HTR-8/SVneo (cell line): Measurements from ENCODE around the gene KRTAP2-1.
"Not testable (repeated sequence)": the region's sequence is repeated elsewhere in the genome, so short reads cannot be mapped to it uniquely, and the experiment has no call there.

Source experiments
- DNase-seq: peaks from one replicate; pipeline ENCODE4 v3.0.0; 2011; ENCODE audit warnings: low spot score, mixed read lengths; ENCODE audit not compliant: insufficient read length
- FAIRE-seq: peaks from 2 replicates; lab custom pipeline; 2011; peaks lifted over from hg19 to GRCh38; lab: Jason Lieb, UNC

Gene KRTAP2-1

DNA sequence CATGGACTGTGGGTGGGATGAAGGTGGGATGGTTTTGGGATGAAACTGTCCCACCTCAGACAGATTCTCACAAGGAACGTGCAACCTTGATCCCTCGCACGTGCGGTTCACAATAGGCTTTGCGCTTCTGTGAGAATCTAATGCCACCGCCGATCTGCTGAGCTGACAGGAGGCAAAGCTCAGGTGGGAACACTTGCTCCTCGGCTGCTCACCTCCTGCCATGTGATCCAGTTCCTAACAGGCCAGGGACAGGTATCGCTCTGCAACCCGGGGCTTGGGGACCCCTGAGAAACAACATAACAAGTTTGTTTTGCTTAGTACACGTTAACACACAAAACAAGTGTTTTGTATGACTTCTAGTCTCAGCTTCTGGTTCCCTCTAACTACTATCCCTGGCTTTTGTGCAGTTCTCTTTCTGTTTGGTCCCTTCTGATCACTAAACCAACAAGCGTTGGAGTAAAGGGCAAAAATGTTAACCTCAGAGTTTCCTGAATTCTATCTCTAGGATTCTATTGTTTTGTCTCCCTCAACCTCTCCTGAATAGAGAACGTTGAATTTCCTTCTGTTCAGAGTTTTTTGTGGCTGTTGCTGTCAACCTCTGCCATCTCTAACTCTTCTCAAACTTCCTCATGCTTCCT, 30.4 kb downstream of the KRTAP2-1 start:
- FAIRE-seq, result peak; percentile 58
- DNase-seq, result no peak

DNA sequence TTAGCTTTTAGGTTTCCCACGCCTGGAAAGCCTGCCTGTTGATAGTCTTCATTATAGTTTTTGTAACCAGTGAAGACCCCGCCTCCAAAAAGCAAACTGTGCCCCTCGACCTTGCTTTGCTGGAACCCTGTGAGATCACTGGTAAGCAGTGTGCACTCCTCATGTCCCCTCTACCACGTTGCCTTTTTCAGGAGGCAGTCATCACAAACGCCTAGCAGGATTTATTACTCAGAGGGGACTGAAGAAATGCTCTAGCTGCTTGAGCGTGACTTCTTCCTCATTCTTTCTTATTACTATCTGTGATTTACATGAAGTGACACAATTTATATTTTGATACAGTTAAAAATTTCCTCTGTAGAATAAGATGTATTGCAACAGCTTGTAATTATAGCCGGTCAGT, 31.7 kb downstream of the KRTAP2-1 start:
- FAIRE-seq (peak; percentile 16), DNase-seq (no peak)

DNA sequence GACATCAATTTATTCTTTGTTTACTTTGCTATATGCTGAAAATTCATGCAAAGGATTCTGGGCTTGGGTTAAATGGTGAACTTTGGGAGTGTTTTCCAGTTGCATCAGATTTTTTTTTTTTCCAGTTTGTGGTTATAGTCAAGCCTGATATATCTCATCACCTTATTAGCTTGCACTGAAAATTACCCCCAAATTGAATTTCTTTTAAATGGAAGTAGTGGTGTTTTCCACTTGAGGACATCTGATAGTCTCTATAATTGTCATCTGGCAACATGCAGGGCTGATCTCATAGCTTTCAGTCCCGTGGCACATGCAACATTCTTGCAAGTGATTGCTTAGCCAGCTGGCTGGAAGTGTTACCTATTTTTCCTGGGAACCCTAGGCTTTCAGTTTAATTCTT, 33.5 kb downstream of the KRTAP2-1 start:
- peak; percentile 9 for FAIRE-seq
- DNase-seq, result no peak

DNA sequence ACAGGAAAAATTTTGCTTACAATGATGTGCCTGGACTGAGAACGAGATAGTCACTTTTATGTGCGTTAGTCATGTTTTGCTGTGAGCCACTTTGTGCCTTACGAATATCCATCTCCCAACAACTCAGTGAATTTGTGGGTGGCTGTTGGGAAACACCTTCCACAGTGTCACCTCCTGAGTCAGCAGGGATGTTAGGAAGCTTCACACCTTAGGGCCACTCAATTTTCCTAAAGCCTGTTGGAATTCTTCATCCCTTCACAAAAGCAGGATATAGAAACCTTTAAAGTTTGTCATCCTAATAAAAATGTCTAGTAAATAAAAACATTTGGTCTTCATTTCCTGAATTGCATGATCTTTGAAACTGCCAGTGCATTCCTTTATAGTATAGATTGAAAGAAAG, 33.9 kb downstream of the KRTAP2-1 start:
- DNase-seq, result no peak
- peak; percentile 93 for FAIRE-seq

DNA sequence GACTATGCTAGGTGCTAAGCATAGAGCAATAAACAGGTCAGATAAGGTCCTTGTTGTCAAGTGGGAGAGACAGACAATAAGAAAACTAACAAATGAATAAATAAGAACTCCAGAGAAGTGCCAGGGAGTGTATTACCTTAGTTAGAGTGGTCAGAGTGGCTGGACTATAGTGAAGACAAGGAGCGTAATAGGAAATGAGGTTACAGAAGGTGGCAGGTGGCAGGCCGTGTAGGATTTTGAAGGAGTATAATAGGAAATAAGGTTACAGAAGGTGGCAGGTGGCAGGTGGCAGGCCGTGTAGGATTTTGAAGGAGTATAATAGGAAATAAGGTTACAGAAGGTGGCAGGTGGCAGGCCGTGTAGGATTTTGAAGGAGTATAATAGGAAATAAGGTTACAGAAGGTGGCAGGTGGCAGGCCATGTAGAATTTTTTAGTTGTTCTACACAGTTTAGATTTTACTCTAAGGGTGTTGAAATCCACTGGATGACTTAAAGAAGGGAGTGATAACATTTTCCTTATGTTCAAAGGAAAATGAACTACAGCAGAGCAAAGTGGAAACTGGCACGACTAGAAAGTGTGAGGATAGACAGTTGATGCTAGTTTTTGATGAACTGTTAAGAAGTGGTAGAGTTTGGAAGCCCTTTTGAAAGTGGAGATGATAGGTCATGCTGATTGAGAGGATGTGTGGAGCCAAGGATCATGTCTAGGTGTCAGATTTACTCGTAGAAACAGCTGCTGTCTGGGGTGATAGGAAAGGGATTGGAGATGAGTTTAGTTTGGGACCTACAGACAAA, 34.6 kb downstream of the KRTAP2-1 start:
- DNase-seq, result no peak
- no peak for FAIRE-seq

DNA sequence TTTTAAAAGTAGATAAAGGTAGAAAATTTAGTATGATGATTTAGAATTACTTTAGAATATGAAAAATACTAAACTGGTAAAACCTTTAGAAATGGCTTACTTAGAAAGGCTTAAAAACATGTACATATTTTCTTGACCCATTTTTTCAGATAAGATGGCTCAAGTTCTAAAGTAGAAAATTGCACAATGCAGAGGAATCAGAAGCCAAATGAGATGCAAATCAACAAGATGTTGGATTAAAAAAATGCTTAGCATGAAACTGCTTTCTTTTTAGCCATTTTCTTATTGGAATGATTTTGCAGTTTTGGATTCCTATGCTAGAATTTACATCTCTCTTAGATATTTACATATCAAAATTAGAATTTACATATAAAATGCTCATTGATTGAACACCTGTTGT, 36.7 kb downstream of the KRTAP2-1 start:
- FAIRE-seq (no peak), DNase-seq (no peak)

DNA sequence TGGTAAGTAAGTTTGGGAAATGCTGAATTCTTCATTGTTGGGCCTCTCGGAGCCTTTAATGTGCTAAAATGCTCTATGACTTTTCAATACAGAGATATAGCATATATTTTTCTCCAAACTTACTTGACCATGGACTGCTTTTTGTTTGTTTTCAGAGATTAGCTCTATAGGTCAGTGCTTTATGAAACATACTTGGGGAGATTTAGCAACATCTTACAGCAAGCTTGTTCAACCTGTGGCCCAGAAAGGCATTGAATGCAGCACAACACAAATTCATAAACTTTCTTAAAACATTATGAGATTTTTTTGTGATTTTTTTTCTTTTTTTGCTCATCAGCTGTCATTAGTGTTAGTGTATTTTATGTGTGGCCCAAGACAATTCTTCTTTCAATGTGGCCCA, 37.2 kb downstream of the KRTAP2-1 start:
- DNase-seq (no peak), FAIRE-seq (no peak)

DNA sequence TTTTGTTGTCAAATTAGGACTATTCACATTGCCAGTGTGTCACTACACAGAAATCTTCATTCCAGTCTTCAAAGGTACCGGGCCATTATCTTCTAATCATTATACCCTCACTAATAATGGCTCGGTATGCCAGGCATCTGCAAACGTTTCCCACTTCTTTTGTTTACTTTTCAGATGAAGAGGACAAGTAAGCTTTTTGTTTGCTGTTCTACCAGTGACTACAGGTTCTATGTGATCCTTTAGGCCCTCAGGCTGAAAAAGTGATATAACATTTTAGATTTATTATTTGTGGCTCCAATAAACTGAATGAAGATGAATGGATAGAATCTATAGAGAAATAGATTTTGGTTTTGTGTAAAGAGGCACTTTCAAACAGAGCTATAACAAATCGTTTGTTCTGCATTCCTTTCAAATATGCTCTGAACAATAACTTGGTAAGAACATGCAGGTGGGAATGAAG, 37.8 kb downstream of the KRTAP2-1 start:
- FAIRE-seq (no peak), DNase-seq (no peak)

DNA sequence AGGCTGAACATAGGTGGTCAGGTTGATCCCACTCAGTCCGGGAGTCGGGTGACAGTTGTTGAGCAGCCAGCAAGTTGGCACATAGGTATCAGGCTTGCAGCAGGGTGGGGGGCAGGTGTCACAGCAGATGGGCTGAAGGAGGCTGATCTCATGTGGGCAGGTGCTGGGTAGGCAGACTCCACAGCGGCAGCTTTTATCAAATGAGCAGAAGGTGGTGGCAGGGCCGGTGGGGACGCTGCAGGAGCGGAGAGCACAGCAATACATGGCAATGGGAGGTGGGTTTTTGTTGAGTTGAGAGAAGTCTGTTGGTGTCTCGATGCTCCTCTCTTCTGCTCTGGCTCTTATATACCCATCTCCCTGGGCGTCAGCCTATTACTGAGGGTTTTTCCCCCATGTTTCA, 38.3 kb downstream of the KRTAP2-1 start, which contains the start of gene KRTAP3-1:
KRTAP3-1 (minus strand) TSS at position 318 of the 400 bp plus-strand sequence; CDS start at position 264, 54 bp downstream.
- FAIRE-seq (peak; percentile 89), DNase-seq (no peak)

DNA sequence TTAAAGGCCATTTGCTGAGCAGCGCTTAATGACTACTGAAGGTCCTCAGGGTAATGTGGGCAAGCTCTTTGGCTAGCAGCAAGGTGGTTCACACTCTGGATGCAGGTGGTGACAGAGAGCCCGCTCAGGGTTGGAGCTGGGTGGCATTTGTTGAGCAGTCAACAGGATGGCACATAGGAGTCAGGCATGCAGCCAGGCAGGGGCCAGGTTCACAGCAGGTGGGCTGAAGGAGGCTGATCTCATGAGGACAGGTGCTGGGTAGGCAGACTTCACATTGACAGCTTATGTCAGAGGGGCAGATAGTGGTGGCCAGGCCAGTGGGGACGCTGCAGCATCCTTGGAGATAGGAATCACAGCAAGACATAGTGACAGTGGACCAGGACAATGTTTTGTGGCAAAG, 42.7 kb downstream of the KRTAP2-1 start:
- DNase-seq (no peak), FAIRE-seq (peak; percentile 4)

DNA sequence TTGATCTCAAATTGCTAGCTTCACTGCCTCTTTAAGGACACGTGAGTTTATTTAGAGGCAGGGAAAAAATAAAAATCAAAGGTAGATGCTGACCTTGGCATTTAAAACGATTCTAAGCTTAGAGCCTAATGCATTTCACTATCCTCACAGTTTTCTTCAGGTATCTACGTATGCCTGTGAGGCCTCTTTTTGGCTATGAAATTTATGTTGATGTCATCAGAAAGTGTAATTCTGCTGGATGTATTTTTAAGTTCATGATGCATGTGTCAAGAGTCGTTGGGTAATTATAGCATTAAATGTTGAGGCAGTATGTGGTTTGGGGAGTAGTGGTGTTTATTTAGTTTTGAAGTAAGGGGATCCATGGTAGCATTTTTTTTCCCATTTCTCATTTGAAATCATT, 43.2 kb downstream of the KRTAP2-1 start:
- DNase-seq, result no peak
- FAIRE-seq, result no peak

DNA sequence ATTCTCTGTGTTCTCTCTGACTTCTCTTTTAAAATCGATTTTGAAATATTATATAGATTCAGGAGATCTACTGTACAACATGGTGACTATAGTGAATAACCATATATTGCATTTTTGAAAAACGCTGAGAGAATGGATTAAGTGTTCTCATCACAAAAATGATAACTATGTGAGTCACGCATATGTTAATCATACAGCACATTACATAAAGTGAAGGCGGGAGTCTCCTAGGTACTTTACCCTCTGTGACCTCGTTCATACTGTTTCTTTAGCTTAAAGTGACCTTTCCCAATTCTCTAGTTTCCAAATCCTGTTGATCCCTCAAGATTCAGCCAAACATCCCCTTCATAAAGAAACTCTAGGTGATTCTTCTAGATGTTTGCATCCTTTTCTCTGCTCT, 44.3 kb downstream of the KRTAP2-1 start:
- DNase-seq (no peak), FAIRE-seq (peak; percentile 31)

DNA sequence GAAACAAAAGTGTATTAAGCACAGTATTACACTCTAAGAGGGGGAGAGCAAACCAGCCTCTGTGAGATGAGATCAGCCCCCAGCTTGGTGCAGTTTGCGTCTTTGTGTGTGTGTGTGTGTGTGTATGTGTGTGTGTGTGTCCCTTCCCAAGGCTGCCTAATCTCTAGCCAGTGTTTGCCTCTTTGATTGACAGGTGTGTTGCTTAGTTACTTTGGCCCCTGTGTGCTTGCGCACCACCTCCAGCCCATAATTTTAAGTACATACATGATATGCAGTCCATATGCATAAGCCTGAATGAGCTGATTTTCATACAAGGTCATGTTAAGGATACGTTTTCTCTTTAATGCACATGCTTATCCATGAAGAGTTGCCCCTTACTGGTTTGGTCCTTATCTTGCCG, 45.3 kb downstream of the KRTAP2-1 start:
- no peak for DNase-seq
- FAIRE-seq, result peak; percentile 69

DNA sequence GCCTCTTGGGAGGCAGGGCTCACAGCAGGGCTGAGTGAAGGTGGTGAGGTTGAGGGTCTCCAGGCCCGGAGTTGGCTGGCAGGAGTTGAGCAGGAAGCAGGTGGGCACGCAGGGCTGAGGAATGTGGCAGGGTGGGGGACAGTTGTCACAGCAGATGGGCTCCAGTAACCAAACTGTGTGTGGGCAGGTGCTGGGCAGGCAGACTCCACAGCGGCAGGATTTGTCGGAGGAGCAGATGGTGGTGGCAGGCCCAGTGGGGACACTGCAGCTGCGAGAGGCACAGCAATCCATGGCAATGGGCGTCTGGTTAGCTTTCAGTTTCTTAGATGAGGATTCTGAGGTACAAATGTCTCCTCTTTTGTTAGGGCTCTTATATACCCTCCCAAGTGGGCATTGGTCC, 47.6 kb downstream of the KRTAP2-1 start, which contains the start of gene KRTAP3-2:
KRTAP3-2 (minus strand) TSS at position 344 of the 400 bp plus-strand sequence; CDS start at position 291, 53 bp downstream.
- not testable (repeated sequence) for DNase-seq

DNA sequence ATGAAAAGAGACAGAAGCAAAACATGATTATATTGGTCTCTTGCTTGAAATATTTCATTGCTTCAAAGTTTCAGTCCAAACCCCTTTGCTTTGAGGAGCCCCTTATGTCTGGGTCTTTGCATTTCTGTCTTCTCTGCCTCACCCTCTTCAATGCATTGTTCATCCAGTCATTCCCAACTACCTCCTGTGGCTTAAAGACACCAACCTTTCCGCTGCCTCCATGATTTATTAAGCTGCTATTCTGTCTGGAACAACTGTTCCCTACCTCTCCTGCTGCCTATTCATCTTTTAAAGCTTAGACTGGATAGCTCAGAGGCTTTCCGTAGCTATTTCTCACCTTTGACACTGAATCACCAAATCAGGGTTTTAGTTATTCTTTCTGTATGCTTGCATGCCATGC, 49.8 kb downstream of the KRTAP2-1 start:
- no peak for DNase-seq
- no peak for FAIRE-seq

More for the DNA sequence above, 47.6 kb downstream of the KRTAP2-1 start, which contains the start of gene KRTAP3-2:
- peak; percentile 89 for FAIRE-seq

DNA sequence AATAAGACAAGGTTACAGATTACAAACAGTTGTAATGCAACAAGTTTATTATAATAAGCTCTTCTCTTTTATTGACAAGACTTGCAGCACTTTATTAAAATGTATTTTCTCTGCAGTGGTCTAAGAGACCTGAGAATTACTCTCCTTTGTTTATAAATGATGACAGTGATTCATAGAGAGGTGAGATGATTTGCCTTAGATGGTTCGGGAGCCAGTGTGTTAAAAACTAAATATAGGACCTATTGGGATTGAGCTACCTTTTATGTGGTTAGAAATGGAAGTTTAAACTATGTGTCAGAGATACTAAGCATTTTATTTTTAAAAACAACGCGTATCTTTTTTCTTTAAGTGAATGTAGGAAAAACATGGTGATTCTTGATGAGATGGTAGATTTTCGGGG, 50.3 kb downstream of the KRTAP2-1 start:
- no peak for FAIRE-seq
- no peak for DNase-seq
